ENCODE measurements around the gene CRACR2B. TPM values are rescaled to one million over a fixed set of nuclear protein-coding genes. Genes with fewer than 3 reads are reported as not detected.

CRACR2B gene
- total RNA-seq, 4 donors from 2014 or later, result 0.77 to 15.5 (median 2.5) TPM

- no peak for DNase-seq
- no peak overlapping the region for H3K4me3 ChIP-seq
- H3K27me3 ChIP-seq, result no peaks in the 10 kb centered on the region
- no peaks in the 10 kb centered on the region for H3K4me1 ChIP-seq
- H3K36me3 ChIP-seq, result no peaks in the 10 kb centered on the region
- H3K27ac ChIP-seq, result no peak overlapping the region
- intact Hi-C loops (cut with DNase I; ENCODE audit: low total_unique reads), result no loop called here
- no peaks in the 10 kb centered on the region for H3K9me3 ChIP-seq
- no peak for TF ChIP-seq POLR2A (IDR thresholded peaks at IDR 0.05)
Measured at GRCh38 chr11:867856-868358, 40.2 kb downstream of the CRACR2B start.

GRCh38 chr11:868394-868793, 40.7 kb downstream of the CRACR2B start:
- TF ChIP-seq CTCF (IDR thresholded peaks at IDR 0.05), result no peak
- no peak for TF ChIP-seq POLR2A (IDR thresholded peaks at IDR 0.05)
- Histone ChIP-seq H3K27me3 (no peaks in the 10 kb centered on the region), H3K4me3 (no peak overlapping the region), H3K36me3 (no peaks in the 10 kb centered on the region), H3K27ac (no peak overlapping the region), H3K9me3 (no peaks in the 10 kb centered on the region), H3K4me1 (no peaks in the 10 kb centered on the region)
- no peak for DNase-seq
- intact Hi-C loops (cut with DNase I; ENCODE audit: low total_unique reads), result no loop called here

GRCh38 chr11:868802-869201, 41.1 kb downstream of the CRACR2B start:
- intact Hi-C loops (cut with DNase I; ENCODE audit: low total_unique reads), result no loop called here
- no peaks in the 10 kb centered on the region for H3K36me3 ChIP-seq
- H3K4me3 ChIP-seq, result no peak overlapping the region

GRCh38 chr11:869399-870126, 41.8 kb downstream of the CRACR2B start:
- intact Hi-C loops (cut with DNase I; ENCODE audit: low total_unique reads), result no loop called here
- TF ChIP-seq POLR2A (IDR thresholded peaks at IDR 0.05), result no peak
- TF ChIP-seq CTCF (IDR thresholded peaks at IDR 0.05), result no peak
- no peak overlapping the region for H3K27ac ChIP-seq
- no peak overlapping the region for H3K4me3 ChIP-seq
- no peaks in the 10 kb centered on the region for H3K4me1 ChIP-seq
- no peaks in the 10 kb centered on the region for H3K9me3 ChIP-seq
- no peaks in the 10 kb centered on the region for H3K36me3 ChIP-seq
- H3K27me3 ChIP-seq, result no peaks in the 10 kb centered on the region
- DNase-seq, result no peak

More at GRCh38 chr11:868802-869201, 41.1 kb downstream of the CRACR2B start:
- TF ChIP-seq POLR2A (IDR thresholded peaks at IDR 0.05) (no peak), CTCF (IDR thresholded peaks at IDR 0.05) (no peak)
- Histone ChIP-seq H3K4me1 (no peaks in the 10 kb centered on the region), H3K9me3 (no peaks in the 10 kb centered on the region), H3K27me3 (no peaks in the 10 kb centered on the region), H3K27ac (no peak overlapping the region)
- DNase-seq, result no peak

GRCh38 chr11:870127-870413, 42.4 kb downstream of the CRACR2B start:
- Histone ChIP-seq H3K4me1 (no peaks in the 10 kb centered on the region), H3K27ac (no peak overlapping the region), H3K9me3 (no peaks in the 10 kb centered on the region), H3K36me3 (no peaks in the 10 kb centered on the region), H3K4me3 (no peak overlapping the region), H3K27me3 (no peaks in the 10 kb centered on the region)
- no peak for TF ChIP-seq CTCF (IDR thresholded peaks at IDR 0.05)
- TF ChIP-seq POLR2A (IDR thresholded peaks at IDR 0.05), result no peak
- intact Hi-C loops (cut with DNase I; ENCODE audit: low total_unique reads), result no loop called here
- DNase-seq, result no peak

All from uterus (tissue), 4 donors.